Mesenchymal stem cell (in vitro differentiated cells and primary cell): ENCODE results near the gene KCNJ9.

Source experiments
- DNase-seq: peaks from one replicate; pipeline ENCODE4 v3.0.0-alpha.2; 2013
- H2AFZ ChIP-seq: one replicate; pipeline ENCODE4 v1.6.1; 2013; ENCODE audit warnings: low read depth, mild to moderate bottlenecking, control low read depth, inconsistent platforms, low read length, moderate library complexity
- H2AK5ac ChIP-seq: 2 replicates; pipeline ENCODE4 v1.6.1; 2013; ENCODE audit warnings: low read length, moderate library complexity, mild to moderate bottlenecking, inconsistent platforms; ENCODE audit not compliant: severe bottlenecking
- H2BK120ac ChIP-seq: one replicate; pipeline ENCODE4 v1.6.1; 2013; ENCODE audit warnings: low read depth, mild to moderate bottlenecking, inconsistent platforms, low read length, moderate library complexity
- H2BK12ac ChIP-seq, 2 experiments: one replicate each; pipeline ENCODE4 v1.6.1; 2013; ENCODE audit warnings: inconsistent platforms in 2 of 2, low read length in 2 of 2, mild to moderate bottlenecking in 2 of 2, moderate library complexity in 2 of 2, control low read depth in 1 of 2
- H2BK15ac ChIP-seq: one replicate; pipeline ENCODE4 v1.6.1; 2013; ENCODE audit warnings: mild to moderate bottlenecking, low read depth, inconsistent platforms; ENCODE audit not compliant: poor library complexity, severe bottlenecking
- H2BK5ac ChIP-seq: 2 replicates; pipeline ENCODE4 v1.6.1; 2013; ENCODE audit warnings: low read depth, mild to moderate bottlenecking, low read length, control low read depth, inconsistent platforms; ENCODE audit not compliant: poor library complexity, severe bottlenecking
- H3K14ac ChIP-seq, 2 experiments: one replicate each; pipeline ENCODE4 v1.6.1; 2013; ENCODE audit warnings: inconsistent platforms in 2 of 2, low read length in 2 of 2, control low read depth in 1 of 2, mild to moderate bottlenecking in 1 of 2, moderate library complexity in 1 of 2
- H3K18ac ChIP-seq, 2 experiments: one replicate each; pipeline ENCODE4 v1.6.1; 2013; ENCODE audit warnings: inconsistent platforms in 2 of 2, low read length in 2 of 2, control low read depth in 1 of 2, low read depth in 1 of 2, mild to moderate bottlenecking in 1 of 2
- H3K23ac ChIP-seq, 2 experiments: one replicate each; pipeline ENCODE4 v1.6.1; 2013; ENCODE audit warnings: inconsistent platforms in 2 of 2, low read length in 2 of 2, mild to moderate bottlenecking in 2 of 2, moderate library complexity in 2 of 2, control low read depth in 1 of 2
- H3K27ac ChIP-seq: 2 replicates; pipeline ENCODE4 v1.5.1; 2013; ENCODE audit warnings: mild to moderate bottlenecking, moderate library complexity, low read length, control low read depth, inconsistent platforms; ENCODE audit not compliant: poor library complexity, severe bottlenecking
- H3K27me3 ChIP-seq, 2 experiments: 2 replicates each; pipeline versions ENCODE4 v1.6.1 to v1.7.0; 2013; ENCODE audit warnings: low read length in 2 of 2, mild to moderate bottlenecking in 2 of 2, moderate library complexity in 2 of 2, control low read depth in 1 of 2, inconsistent platforms in 1 of 2; ENCODE audit not compliant: control insufficient read depth in 1 of 2, insufficient read depth in 1 of 2
- H3K36me3 ChIP-seq, 2 experiments: 2 replicates each; pipeline versions ENCODE4 v1.6.1 to v1.7.0; 2013; ENCODE audit warnings: low read length in 2 of 2, control low read depth in 1 of 2, inconsistent platforms in 1 of 2, low read depth in 1 of 2, mild to moderate bottlenecking in 1 of 2; ENCODE audit not compliant: insufficient read depth in 2 of 2, control insufficient read depth in 1 of 2
- H3K4ac ChIP-seq, 2 experiments: one replicate each; pipeline ENCODE4 v1.6.1; 2013; ENCODE audit warnings: inconsistent platforms in 2 of 2, low read length in 2 of 2, mild to moderate bottlenecking in 2 of 2, moderate library complexity in 2 of 2, control low read depth in 1 of 2, low read depth in 1 of 2
- H3K4me1 ChIP-seq: 2 replicates; pipeline ENCODE4 v1.6.1; 2013; ENCODE audit warnings: low read depth, low read length, control low read depth; ENCODE audit not compliant: control insufficient read depth, insufficient read depth
- H3K4me2 ChIP-seq: 2 replicates; pipeline ENCODE4 v1.6.1; 2013; ENCODE audit warnings: low read length, mild to moderate bottlenecking, inconsistent platforms; ENCODE audit not compliant: poor library complexity, severe bottlenecking
- H3K4me3 ChIP-seq, 2 experiments: 2 replicates each; pipeline versions ENCODE4 v1.5.1 to v1.7.0; 2013; ENCODE audit warnings: low read length in 2 of 2, mild to moderate bottlenecking in 2 of 2, control low read depth in 1 of 2, low read depth in 1 of 2; ENCODE audit not compliant: insufficient read depth in 1 of 2
- H3K79me1 ChIP-seq: replicated peaks from 2 replicates; pipeline ENCODE4 v1.6.1; 2013; ENCODE audit warnings: mild to moderate bottlenecking, control low read depth, low read length, inconsistent platforms; ENCODE audit not compliant: poor library complexity, severe bottlenecking
- H3K9ac ChIP-seq: 2 replicates; pipeline ENCODE4 v1.7.0; 2013; ENCODE audit warnings: mild to moderate bottlenecking, low read length, moderate library complexity
- H3K9me3 ChIP-seq: 2 replicates; pipeline ENCODE4 v1.7.0; 2013; ENCODE audit warnings: mild to moderate bottlenecking, low read length; ENCODE audit not compliant: control insufficient read depth
- H4K8ac ChIP-seq: one replicate; pipeline ENCODE4 v1.6.1; 2013; ENCODE audit warnings: inconsistent platforms, mild to moderate bottlenecking, low read length, moderate library complexity
- H4K91ac ChIP-seq: one replicate; pipeline ENCODE4 v1.6.1; 2013; ENCODE audit warnings: mild to moderate bottlenecking, low read length, inconsistent platforms
- WGBS: methylation state at CpG from one replicate; pipeline ENCODE4 v1.1.7; 2013; ENCODE audit warnings: mixed read lengths; 5-methylcytosine and 5-hydroxymethylcytosine counted together

KCNJ9 gene

GRCh38 chr1:160062230-160062532 is 19.2 kb upstream of the KCNJ9 start:
- H4K8ac ChIP-seq, result no peak overlapping the region
- H3K23ac ChIP-seq, result no peak overlapping the region
- H3K14ac ChIP-seq, result no peak overlapping the region
- H3K4ac ChIP-seq, result no peak overlapping the region
- H2BK120ac ChIP-seq, result no peak overlapping the region
- H3K18ac ChIP-seq, result no peak overlapping the region
- no peaks in the 10 kb centered on the region for H3K36me3 ChIP-seq
- no peak overlapping the region for H3K27ac ChIP-seq
- peaks cover 75 to 90% of the 10 kb centered on the region in 2 experiments for H3K27me3 ChIP-seq
- H3K4me2 ChIP-seq, result no peak overlapping the region
- no peak overlapping the region for H2BK12ac ChIP-seq
- H2BK15ac ChIP-seq, result no peak overlapping the region
- no peak for DNase-seq
- no peak overlapping the region for H3K9ac ChIP-seq
- no peaks in the 10 kb centered on the region for H3K9me3 ChIP-seq
- no peaks in the 10 kb centered on the region for H3K79me1 ChIP-seq
- H2AFZ ChIP-seq, result no peak overlapping the region
- H2BK5ac ChIP-seq, result no peak overlapping the region
- WGBS, result 78% methylated on average over 5 of the region's 6 CpGs
- H3K4me3 ChIP-seq, result no peak overlapping the region
- no peaks in the 10 kb centered on the region for H3K4me1 ChIP-seq
- no peak overlapping the region for H4K91ac ChIP-seq
- no peak overlapping the region for H2AK5ac ChIP-seq

- H3K4me2 ChIP-seq, result no peak overlapping the region
- 85% methylated on average over 5 of the region's 5 CpGs for WGBS
- H2BK120ac ChIP-seq, result no peak overlapping the region
- H2AK5ac ChIP-seq, result no peak overlapping the region
- H3K27me3 ChIP-seq, result peaks cover 75 to 90% of the 10 kb centered on the region in 2 experiments
- H2BK15ac ChIP-seq, result no peak overlapping the region
- no peak overlapping the region for H3K4ac ChIP-seq
- no peak overlapping the region for H3K9ac ChIP-seq
- H3K23ac ChIP-seq, result no peak overlapping the region
- H2BK12ac ChIP-seq, result no peak overlapping the region
- no peak overlapping the region for H4K8ac ChIP-seq
- no peak overlapping the region for H2BK5ac ChIP-seq
- no peaks in the 10 kb centered on the region for H3K79me1 ChIP-seq
- H2AFZ ChIP-seq, result no peak overlapping the region
- H3K27ac ChIP-seq, result no peak overlapping the region
- no peak overlapping the region for H3K4me3 ChIP-seq
- no peak overlapping the region for H4K91ac ChIP-seq
- DNase-seq, result no peak
- H3K14ac ChIP-seq, result no peak overlapping the region
- no peak overlapping the region for H3K18ac ChIP-seq
- H3K36me3 ChIP-seq, result no peaks in the 10 kb centered on the region
- no peaks in the 10 kb centered on the region for H3K9me3 ChIP-seq
- H3K4me1 ChIP-seq, result no peaks in the 10 kb centered on the region
Measured at GRCh38 chr1:160063176-160063575, 18.2 kb upstream of the KCNJ9 start.

GRCh38 chr1:160064164-160064563 is 17.2 kb upstream of the KCNJ9 start:
- no peak overlapping the region for H2BK120ac ChIP-seq
- 94% methylated on average over 2 of the region's 3 CpGs for WGBS
- H3K4me2 ChIP-seq, result no peak overlapping the region
- no peak overlapping the region for H3K4me3 ChIP-seq
- H4K8ac ChIP-seq, result no peak overlapping the region
- H2AK5ac ChIP-seq, result no peak overlapping the region
- no peak overlapping the region for H3K9ac ChIP-seq
- H3K27me3 ChIP-seq, result peaks cover 75 to 90% of the 10 kb centered on the region in 2 experiments
- no peak overlapping the region for H2BK15ac ChIP-seq
- no peaks in the 10 kb centered on the region for H3K36me3 ChIP-seq
- no peak overlapping the region for H3K18ac ChIP-seq
- H3K79me1 ChIP-seq, result no peaks in the 10 kb centered on the region
- H2BK5ac ChIP-seq, result no peak overlapping the region
- no peak overlapping the region for H3K27ac ChIP-seq
- H2AFZ ChIP-seq, result no peak overlapping the region
- no peak overlapping the region for H2BK12ac ChIP-seq
- no peak overlapping the region for H3K4ac ChIP-seq
- no peak overlapping the region for H4K91ac ChIP-seq
- no peak for DNase-seq
- H3K14ac ChIP-seq, result no peak overlapping the region
- no peaks in the 10 kb centered on the region for H3K4me1 ChIP-seq
- no peaks in the 10 kb centered on the region for H3K9me3 ChIP-seq
- no peak overlapping the region for H3K23ac ChIP-seq

- H3K9ac ChIP-seq, result no peak overlapping the region
- no peak overlapping the region for H2BK120ac ChIP-seq
- no peak overlapping the region for H2BK12ac ChIP-seq
- H4K91ac ChIP-seq, result no peak overlapping the region
- H4K8ac ChIP-seq, result no peak overlapping the region
- no peak overlapping the region for H3K18ac ChIP-seq
- no peaks in the 10 kb centered on the region for H3K79me1 ChIP-seq
- H3K36me3 ChIP-seq, result no peaks in the 10 kb centered on the region
- H3K27ac ChIP-seq, result no peak overlapping the region
- peaks cover 75 to 90% of the 10 kb centered on the region in 2 experiments for H3K27me3 ChIP-seq
- H2AK5ac ChIP-seq, result no peak overlapping the region
- WGBS, result 64% methylated on average over 3 of the region's 3 CpGs
- H3K23ac ChIP-seq, result no peak overlapping the region
- H3K4me2 ChIP-seq, result no peak overlapping the region
- DNase-seq, result no peak
- H2BK15ac ChIP-seq, result no peak overlapping the region
- H2AFZ ChIP-seq, result no peak overlapping the region
- no peak overlapping the region for H3K4me3 ChIP-seq
- peaks cover 2% of the 10 kb centered on the region for H3K4me1 ChIP-seq
- no peaks in the 10 kb centered on the region for H3K9me3 ChIP-seq
- H3K14ac ChIP-seq, result no peak overlapping the region
- H3K4ac ChIP-seq, result no peak overlapping the region
- H2BK5ac ChIP-seq, result no peak overlapping the region
Measured at GRCh38 chr1:160064746-160065145, 16.6 kb upstream of the KCNJ9 start.
